Cardiac septum (tissue), 1 donor: ENCODE results near the gene VMP1. TPM values are rescaled to one million over a fixed set of nuclear protein-coding genes. Genes with fewer than 3 reads are reported as not detected.
"Not testable (repeated sequence)": the region's sequence is repeated elsewhere in the genome, so short reads cannot be mapped to it uniquely, and the experiment has no call there.

ENCODE experiments used
- DNase-seq: peaks from one replicate; pipeline ENCODE4 v3.0.0-alpha.2; 2020; ENCODE audit warnings: low spot score
- intact Hi-C: fragments of 100-400 bp; cut with DNase I; formaldehyde crosslinking; loops from one replicate; pipeline ENCODE4 v1.14.0; 2022
- total RNA-seq: library from RNA; stranded (reverse); fragmentation: NEBNext Ultra II Directional; extraction: Animal tissue kit (Norgen Biotek cat#: 25700); gene quantifications from one replicate; pipeline ENCODE4 v1.2.1, GENCODE V29; 2021
- donor health status: DM: no; HTN: no; CAD: no.

VMP1 gene
- total RNA-seq, 1 donor from 2014 or later, result 82.8 TPM

- intact Hi-C loops, result no loop called here
Measured at GRCh38 chr17:59766491-59766890, 59.0 kb downstream of the VMP1 start.

GRCh38 chr17:59767176-59767575 lies 59.7 kb downstream of the VMP1 start:
- intact Hi-C loops, result no loop called here

More at GRCh38 chr17:59766491-59766890, 59.0 kb downstream of the VMP1 start:
- DNase-seq, result no peak

GRCh38 chr17:59769887-59770286 lies 62.4 kb downstream of the VMP1 start:
- DNase-seq, result no peak
- intact Hi-C loops, result no loop called here

More at GRCh38 chr17:59767176-59767575, 59.7 kb downstream of the VMP1 start:
- no peak for DNase-seq

- intact Hi-C loops, result no loop called here
- no peak for DNase-seq
Measured at GRCh38 chr17:59771093-59771492, 63.6 kb downstream of the VMP1 start.

DNA sequence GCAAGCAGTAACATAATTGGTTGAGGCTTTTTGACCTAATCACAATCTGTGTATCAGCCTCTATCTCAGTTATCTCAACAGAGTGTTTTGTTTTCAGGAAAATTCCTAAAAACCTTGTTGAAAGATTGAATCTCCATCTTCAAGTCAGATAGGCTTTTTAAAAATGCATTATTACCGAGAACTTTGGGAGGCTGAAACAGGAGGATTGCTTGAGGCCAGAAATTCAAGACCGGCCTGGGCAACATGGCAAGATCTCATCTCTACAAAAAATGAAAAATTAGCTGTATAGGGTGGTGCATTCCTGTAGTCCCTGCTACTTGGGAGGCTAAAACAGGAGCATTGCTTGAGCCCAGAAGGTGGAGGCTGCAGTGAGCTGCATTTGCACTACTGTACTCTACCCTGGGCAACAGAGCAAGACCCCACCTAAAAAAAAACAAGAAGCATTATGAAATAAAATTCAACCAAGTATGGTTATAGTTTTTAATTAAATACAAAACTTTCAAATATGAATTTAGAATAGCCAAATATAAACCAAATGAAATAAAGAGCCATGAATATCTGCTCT lies 68.4 kb downstream of the VMP1 start:
- intact Hi-C loops, result no loop called here
- DNase-seq, result no peak

- DNase-seq, result no peak
- intact Hi-C loops, result no loop called here
Measured at GRCh38 chr17:59776577-59776976, 69.1 kb downstream of the VMP1 start.

DNA sequence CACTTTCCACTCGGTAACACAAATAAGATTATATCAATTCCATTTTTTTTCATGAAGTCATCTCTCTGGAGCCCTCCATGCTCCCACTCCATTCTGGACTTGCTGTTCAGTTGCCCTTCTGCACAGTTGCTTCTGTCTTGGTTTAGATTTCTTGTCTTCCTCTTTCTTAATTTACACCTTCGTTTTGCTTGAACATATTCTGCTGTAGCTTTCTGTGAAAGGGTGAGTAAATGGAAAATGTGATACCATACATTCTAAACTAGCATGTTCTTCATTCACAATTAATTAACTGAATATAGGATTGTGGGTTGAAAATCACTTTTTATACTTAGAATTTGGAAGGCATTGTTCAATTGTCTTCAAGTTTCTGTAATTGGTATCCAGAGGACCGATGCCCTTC lies 69.6 kb downstream of the VMP1 start:
- intact Hi-C loops, result no loop called here
- no peak for DNase-seq

DNA sequence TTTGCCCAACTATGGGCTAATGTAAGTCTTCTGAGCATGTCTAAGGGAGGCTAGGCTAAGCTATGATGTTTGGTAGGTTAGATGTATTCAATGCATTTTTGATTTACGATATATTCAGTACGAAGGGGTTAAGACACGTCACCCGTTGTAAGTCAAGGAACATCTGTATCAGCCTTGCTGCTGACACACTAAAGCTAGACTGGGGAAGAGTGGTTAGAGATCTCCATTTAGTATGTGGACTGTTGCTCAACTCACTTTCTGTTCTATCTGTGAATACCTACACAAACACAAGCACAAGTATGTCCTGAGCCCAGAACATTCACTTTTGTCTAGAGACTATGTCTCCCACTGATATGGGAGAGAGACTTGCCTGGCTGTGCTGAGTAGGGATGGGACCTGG lies 71.5 kb downstream of the VMP1 start:
- intact Hi-C loops, result no loop called here
- no peak for DNase-seq

- intact Hi-C loops, result no loop called here
- no peak for DNase-seq
Measured at GRCh38 chr17:59779521-59779920, 72.1 kb downstream of the VMP1 start.

DNA sequence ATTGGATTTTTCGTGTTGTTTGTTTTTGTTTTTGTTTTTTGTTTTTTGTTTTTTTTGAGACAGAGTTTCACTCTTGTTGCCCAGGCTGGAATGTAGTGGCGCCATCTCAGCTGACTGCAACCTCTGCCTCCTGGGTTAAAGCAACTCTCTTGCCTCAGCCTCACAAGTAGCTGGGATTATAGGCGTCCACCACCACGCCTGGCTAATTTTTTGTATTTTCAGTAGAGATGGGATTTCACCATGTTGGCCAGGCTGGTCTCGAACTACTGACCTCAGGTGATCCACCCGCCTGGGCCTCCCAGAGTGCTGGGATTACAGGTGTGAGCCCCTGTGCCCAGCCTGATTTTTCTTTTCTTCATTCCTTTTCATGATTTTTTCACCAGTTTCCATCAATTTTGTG lies 73.1 kb downstream of the VMP1 start:
- DNase-seq, intact Hi-C loops: not testable (repeated sequence)

GRCh38 chr17:59783221-59784047 lies 76.0 kb downstream of the VMP1 start:
- DNase-seq, result no peak
- intact Hi-C loops, result no loop called here

DNA sequence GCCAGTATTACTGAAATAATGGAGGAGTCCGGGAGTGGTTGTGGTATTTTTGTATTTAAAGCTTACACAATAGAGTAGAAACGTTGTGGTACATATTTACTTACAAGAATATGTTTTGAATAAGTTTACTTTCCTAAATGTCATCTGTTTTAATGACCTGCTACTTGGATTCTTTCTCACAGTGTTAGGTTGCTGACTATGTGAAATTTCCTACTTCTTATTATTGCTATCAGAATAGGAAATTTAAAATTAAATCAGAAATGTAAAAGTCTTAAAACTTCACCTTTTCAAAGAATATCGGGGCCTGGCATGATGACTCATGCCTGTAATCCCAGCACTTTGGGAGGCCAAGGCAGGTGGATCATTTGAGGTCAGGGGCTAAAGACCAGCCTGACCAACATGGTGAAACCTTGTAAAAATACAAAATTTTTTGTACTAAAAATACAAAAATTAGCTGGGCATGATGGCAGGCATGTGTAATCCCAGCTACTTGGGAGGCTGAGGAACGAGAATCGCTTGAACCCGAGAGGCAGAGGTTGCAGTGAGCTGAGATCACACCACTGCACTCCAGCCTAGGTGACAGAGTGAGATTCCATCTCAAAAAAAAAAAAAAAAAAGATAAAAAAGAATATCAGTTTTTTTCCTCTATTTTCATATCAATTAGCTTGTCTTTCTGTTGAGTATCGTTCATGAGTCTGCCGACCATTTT lies 77.8 kb downstream of the VMP1 start:
- intact Hi-C loops, result loop anchor here (5.0 kb wide), 1 partner anchor 33 kb away; no protein-coding TSS in a partner anchor
- DNase-seq, result no peak

DNA sequence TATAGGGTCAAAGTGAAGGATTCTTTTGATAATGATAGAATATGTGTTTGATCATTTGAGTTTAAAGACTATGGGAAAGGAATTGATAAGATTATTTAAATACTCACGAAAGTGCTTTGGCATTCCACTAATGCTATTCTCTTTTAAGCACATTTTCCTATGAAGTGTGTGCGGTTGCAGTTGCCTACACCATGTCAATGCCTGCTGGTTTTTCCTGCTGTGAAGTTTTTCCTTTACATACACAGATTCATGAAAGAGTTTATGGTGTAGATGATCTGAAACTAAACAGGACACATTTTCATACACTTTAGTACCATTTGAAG lies 78.7 kb downstream of the VMP1 start:
- no peak for DNase-seq
- intact Hi-C loops, result loop anchor here (2.0 to 5.0 kb wide), 2 partner anchors 34 to 51 kb away; no protein-coding TSS in a partner anchor

DNA sequence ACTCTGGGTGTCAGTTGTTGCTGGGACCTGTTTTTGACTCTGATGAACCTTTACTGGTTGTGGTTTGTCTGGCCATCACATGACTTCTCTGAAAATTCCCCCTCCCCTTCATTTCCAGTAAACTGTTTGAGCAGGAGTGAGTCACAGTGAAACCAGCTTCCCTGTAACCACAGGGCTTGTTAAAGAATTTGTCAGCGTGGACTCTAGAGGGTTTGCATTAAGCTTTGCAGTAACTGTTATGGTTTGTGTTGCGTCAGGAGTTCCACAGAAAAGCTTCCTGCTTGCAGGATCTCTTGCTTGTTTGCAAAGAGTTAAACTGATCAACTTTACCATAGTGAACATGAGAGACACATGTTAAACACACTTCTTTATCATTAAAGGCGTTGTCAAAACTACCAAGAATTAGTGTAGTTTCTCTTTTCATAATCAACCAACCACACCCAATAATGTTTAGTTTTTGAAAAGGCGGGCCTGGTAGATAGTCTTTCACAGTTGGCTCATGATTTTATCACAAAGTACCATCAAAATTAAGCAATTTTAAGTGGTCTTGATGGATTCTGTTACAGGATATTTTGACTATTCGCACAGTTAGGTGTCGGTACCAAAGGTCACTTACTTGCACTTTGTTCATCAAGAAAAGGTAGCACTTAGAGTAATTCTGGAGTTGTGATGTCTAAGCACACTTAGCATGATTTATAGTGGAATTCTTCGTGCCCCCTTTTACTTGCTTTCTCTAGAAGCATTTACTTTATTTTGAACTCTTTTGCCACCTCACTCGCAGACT lies 79.3 kb downstream of the VMP1 start:
- intact Hi-C loops, result loop anchor here (2.0 to 5.0 kb wide), 2 partner anchors 34 to 50 kb away; no protein-coding TSS in a partner anchor
- DNase-seq, result no peak

- not testable (repeated sequence) for DNase-seq
- intact Hi-C loops, result loop anchor here (5.0 kb wide), 1 partner anchor 38 kb away; no protein-coding TSS in a partner anchor
Measured at GRCh38 chr17:59789849-59790248, 82.4 kb downstream of the VMP1 start.

DNA sequence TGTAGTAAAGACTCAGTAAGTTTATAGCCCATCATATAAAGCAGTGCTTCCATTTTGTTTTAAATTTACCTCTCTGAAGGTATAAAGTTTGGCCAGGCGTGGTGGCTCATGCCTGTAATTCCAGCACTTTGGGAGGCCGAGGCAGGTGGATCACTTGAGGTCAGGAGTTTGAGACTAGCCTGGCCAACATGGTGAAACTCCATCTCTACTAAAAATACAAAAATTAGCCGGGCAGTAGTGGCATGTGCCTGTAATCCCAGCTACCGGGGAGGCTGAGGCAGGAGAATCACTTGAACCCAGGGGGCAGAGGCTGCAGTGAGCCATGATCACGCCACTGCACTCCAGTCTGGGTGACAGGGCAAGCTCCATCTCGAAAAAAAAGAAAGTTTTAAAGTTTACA lies 83.0 kb downstream of the VMP1 start:
- DNase-seq, intact Hi-C loops: not testable (repeated sequence)

DNA sequence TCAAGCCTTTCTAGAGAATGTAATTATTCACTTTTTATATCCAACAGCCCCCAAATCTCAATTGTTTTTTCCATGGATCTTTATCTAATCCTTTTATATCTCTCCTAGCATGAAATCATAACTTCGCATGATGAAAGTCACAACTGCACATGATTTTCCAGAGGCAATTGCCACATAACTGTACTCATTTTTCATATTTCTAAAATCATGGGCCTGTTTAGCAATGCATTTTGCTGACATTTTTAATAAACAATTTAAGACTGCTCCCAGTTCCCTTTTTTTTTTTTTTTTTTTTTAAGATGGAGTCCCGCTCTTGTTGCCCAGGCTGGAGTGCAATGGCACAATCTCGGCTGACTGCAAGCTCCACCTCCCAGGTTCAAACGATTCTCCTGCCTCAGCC lies 83.5 kb downstream of the VMP1 start:
- no peak for DNase-seq
- intact Hi-C loops, result no loop called here

GRCh38 chr17:59791603-59792457 lies 84.4 kb downstream of the VMP1 start:
- intact Hi-C loops, result no loop called here
- no peak for DNase-seq

DNA sequence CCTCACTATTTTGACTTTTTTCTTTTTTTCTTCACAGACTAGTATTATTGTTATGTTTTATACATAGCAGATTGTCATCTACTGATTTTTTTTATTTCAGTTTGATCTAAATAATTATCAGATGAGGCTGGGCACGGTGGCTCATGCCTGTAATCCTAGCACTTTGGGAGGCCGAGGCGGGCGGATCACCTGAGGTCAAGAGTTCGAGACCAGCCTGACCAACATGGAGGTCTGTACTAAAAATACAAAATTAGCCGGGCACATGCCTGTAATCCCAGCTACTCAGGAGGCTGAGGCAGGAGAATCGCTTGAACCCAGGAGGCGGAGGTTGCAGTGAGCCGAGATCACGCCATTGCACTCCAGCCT lies 85.0 kb downstream of the VMP1 start:
- intact Hi-C loops, DNase-seq: not testable (repeated sequence)
